GM19452 (cell line): ENCODE results near the gene MYH4.

Experiments used
- ATAC-seq: cut with Tn5 transposase; IDR thresholded peaks from one replicate; pipeline ENCODE4 v1.9.1; 2021; ENCODE audit not compliant: unreplicated experiment

MYH4 gene

DNA sequence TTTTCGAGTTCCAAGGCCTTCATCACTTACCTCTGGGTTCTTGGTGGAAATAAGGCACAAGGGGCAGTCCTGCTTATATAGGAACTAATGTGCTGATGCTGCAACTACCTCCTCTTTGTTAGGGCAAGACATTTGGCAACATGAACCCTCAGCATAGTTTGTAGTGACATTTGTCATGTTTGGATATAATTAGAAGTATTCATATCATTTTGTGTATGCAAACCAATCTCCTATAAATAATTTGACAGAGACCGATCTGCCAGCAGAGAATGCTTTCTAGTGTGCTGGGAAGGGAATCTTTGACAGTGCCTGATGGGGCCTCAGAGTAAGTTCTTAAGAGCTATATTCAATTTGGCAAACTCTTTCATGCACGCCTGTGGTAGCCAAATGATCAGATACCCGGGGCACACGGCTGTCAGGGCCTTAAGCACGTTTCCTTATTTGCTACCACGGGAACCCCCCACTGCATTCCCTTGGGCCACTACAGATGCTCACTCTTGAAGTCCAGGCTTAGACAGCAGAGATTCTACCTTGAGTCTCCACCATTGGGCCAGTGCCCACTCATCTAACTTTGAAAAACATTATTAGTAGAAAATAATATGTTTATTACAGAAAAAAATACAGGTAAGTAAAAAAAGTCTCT, 47.3 kb downstream of the MYH4 start, which contains the start of gene MYH8:
MYH8 (minus strand) TSS at position 51 of the 643 bp plus-strand sequence. CDS start 1,723 bp downstream, outside the sequence.
- ATAC-seq, result no peak

- ATAC-seq, result no peak
Observed at GRCh38 chr17:10421211-10421610, 48.1 kb downstream of the MYH4 start.

GRCh38 chr17:10420811-10421210, 48.5 kb downstream of the MYH4 start:
- no peak for ATAC-seq

DNA sequence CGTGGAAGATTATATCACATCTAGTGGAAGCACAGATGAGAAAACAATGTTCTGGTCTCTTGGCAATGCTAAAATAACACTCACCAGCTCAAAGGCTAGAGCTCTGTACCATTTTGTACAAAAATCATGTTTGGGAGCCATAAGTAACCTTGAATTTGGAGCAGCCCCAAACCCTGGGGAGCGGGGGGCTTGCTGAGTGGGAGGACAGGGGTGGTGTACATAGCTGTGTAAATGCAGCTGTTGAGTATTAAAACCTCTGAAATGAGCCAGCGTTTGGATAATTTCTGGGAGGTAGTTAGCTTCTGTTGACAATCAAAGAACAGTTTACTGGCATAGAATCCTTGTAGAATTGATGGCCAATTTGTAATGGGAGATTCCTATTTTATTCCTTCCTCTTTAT, 51.9 kb downstream of the MYH4 start:
- ATAC-seq, result no peak

DNA sequence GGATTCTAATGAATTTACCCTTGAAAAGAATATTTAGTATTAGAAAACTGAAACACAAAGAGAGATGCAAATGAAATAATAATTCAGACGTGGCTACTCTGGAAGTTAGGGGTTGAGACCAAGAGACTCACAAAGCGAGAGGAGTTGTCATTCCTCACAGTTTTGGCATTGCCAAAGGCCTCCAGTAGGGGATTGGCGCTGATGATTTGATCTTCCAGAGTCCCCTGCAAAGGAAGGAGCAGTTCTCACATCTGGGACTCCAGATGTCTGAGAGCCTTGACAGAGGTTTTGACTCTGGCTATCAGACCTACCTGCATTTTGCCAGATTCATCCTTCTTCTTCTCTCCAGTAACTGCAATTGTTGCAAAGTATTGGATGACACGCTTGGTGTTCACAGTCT, 54.2 kb downstream of the MYH4 start:
- no peak for ATAC-seq

DNA sequence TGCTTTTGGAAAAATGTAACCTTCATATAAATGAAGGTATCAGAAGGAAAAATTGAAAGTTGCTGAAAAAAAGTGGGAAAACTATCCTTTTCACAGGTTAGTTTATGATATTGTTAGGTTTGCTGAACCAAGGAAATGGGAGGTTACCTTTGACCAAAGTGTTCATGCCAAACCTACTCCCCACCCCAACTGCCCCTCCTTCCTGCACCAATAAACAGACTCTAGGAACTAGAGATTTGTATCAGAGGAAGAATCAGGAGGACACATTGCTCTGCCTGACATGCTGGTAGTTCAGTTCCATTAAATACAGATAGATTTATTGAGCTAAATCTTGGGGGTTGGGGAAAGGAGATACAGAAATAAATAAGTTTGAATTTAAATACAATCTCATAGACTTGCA, 65.8 kb downstream of the MYH4 start:
- ATAC-seq, result no peak

DNA sequence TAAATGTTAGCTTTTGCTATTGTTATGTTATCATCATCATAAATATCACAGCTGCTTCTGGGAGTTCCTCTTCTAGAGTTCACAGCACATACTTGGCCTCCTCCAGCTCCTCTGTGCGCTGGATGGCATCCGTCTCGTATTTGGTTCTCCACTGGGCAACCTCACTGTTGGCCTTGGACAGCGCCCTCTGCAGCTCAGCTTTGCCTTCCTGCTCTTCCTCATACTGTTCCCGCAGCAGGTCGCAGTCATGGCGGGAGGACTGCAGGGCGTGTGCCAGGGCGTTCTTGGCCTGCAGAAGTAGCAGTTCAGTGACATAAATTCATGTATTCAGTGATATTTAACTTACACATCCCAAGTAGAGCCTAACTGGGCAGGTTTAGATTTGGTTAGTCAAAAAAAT, 71.0 kb downstream of the MYH4 start:
- ATAC-seq, result no peak

DNA sequence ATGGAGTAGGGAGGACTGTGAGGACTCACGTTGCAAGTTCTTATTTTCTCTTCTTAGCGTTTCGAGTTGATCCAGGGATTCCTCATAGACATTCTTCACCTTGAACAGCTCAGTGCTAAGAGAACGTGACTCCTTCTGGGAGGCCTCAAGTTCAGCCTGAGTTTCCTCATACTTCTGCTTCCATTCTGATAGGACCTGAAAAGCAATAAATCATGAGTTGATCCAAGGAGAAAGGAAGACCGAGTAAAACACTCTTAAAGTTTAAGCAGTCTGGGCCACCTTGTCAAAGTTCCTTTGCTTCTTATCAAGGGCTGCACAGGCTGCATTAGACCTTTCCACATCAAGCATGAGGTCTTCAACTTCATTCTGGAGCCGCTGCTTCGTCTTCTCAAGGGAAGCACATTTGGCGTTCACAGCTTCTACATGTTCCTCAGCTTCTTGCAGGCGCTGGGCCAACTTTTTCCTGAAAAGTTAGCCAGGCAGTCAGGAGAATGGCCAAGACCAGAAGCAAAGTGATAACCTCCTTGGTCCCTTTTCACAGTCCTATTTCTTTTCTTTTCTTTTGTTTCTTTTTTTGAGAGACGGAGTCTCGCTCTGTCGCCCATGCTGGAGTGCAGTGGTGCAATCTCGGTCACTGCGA, 72.7 kb downstream of the MYH4 start:
- no peak for ATAC-seq

DNA sequence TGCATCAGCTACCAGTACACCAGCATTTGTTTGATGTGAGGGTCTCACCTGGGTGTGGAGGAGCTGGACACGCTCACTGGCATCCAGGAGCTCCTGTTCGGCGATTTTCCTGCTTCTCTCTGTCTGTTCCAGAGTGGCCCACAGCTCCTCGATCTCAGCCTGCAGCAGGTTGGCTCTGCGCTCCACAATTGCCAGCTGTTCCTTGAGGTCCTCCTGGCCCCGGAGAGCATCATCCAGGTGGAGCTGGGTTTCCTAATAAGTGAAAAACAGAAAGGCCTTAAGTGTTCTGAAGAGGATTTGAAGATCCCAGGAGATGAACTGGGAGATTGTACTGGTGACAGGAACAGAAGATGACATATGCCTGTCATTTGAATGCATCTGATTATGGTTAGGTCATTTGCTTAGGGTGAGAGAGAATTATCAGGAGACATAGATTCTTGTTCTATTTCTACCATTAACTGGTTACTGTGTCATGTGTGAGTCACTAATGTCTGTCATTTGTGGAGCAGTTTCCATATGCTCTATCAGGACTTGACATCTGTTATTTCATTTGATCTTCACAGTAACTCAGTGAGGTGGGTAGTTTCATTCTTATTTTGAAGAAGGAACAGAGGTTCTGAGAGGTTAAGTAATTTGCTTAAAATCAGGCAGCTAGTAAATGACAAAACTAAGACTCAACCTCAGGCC, 75.0 kb downstream of the MYH4 start:
- ATAC-seq, result no peak
